WTC11 (cell line): Measurements from ENCODE around the gene MALL. TPM values are rescaled to one million over a fixed set of nuclear protein-coding genes. Genes with fewer than 3 reads are reported as not detected.

Source experiments
- microRNA-seq: library from miRNA; unstranded; fragments of <30 nt; microRNA quantifications from one replicate; pipeline ENCODE4 v1.2.0, GENCODE V29; 2022; ENCODE audit warnings: borderline number of aligned reads
- total RNA-seq: library from RNA; stranded (reverse); gene quantifications from 3 replicates; pipeline ENCODE4 v1.2.3, GENCODE V29; 2021

MALL gene
- total RNA-seq, 1 experiment from 2014 or later = 3.8 TPM

Small RNAs within 50 kb of the gene (microRNA-seq; reads per million reads assigned to microRNA genes)
- gene MIR4267 (not detected), gene MIR4436B1 (not detected)

Other genes with a start within 250 kb of the MALL start
- 1.1 to 4.6 TPM (median 2.5 TPM) in 3 replicates for gene LIMS3, start 217.1 kb downstream of the MALL start, total RNA-seq
- gene NPHP1, start 89.2 kb upstream of the MALL start, total RNA-seq = 2.5 to 3.8 TPM (median 3.1 TPM) in 3 replicates
- gene MTLN, start 96.7 kb upstream of the MALL start, total RNA-seq = 42.2 to 50.5 TPM (median 44.1 TPM) in 3 replicates